ENCODE data around the gene FXYD4.

The FXYD4 gene

DNA sequence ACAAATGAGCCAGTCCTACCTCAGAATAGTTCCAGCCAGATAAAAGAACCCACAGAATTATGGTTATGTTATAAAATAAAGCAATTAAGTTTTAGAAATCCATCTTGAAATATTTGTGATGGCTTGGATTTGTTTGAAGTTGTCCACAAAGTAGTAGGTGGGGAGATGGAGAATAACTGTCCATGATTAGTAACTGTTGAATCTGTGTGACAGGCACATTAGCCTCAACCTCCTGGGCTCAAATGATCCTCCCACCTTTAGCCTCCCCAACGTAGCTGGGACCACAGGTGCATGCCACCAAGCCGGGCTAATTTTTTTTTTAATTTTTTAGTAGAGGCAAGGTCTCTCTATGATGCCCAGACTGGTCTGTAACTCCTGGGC is 27.5 kb downstream of the FXYD4 start:
- no peak for DNase-seq

DNA sequence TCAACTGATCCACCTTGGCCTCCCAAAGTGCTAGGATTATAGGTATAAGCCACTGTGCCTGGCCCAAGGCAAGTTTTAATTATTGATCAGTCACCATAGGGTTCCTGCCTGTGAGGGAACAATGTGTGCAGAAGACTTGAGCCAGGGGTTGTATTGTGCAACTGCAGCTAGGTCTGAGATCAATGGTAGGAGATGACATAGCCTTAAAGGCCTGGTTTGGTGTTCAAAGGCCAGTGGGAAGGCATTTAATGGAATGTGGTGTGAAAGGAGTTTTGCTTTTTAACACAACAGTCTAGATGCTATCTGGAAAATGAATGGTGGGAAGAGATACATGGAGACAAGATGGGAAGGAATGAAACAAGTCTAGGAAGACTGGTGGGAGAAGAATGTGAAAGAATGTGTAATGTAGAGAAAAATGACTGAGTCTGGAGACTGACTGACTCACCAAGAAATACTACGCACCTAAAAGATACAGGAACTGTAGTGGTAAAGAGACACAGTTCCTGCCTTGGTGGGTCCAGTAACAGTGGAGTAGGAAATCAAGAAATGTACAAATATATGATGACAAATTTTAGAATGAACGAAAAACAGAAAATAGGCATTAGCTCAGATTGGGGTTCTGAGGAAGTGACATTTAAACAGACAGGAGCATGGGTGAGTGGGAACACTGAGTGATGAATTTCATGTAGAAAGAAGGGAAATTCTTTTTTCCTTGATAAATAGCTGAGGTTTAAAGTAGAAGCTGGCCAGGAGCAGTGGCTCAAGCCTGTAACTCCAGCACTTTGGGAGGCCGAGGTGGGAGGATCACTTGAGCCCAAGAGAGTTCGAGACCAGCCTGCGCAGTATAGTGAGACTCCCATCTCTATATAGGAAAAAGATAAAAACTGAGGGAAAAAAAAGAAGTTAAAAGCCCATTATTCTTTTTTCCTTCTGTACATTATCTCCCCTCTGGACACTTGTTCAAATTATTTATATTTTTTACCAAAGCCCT is 28.2 kb downstream of the FXYD4 start:
- DNase-seq: no peak

DNA sequence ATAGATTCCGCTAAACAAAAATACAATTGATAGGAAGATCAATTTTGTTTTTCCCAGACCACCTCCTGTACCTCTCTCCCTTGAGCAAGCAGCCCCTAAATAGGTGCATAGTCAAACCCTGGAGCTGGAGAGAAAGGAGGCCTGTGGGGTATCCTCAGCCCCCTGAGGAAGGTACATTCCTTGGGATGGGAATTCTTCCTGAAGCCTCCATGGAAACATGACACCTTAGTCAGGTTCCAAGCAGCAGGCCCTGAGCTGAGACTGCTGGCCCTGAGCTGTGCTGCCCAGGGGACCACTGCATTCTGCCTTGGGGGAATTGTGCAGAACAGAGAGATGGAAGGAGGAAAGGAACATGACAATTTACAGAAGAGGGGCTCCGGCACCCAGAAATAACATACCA is 30.2 kb downstream of the FXYD4 start:
- DNase-seq: no peak

DNA sequence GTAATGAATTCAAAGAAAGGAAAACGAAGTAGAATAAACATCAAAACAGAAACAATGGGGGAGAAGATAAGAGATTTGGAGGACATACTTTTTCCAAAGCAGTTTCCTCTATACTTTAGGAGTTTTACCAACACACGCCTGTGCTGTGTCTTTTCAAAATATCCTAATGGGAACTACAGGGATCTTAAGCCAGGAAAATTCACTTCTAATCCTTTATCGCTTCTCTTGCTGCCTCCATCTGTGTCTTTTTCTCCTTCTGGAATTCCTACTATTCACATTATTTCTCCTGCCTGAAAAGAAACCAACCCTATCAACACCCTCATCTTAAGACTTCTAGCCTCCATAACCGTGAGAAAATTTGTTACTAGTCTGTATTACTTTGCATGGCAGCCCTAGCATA is 30.7 kb downstream of the FXYD4 start:
- no peak for DNase-seq

DNA sequence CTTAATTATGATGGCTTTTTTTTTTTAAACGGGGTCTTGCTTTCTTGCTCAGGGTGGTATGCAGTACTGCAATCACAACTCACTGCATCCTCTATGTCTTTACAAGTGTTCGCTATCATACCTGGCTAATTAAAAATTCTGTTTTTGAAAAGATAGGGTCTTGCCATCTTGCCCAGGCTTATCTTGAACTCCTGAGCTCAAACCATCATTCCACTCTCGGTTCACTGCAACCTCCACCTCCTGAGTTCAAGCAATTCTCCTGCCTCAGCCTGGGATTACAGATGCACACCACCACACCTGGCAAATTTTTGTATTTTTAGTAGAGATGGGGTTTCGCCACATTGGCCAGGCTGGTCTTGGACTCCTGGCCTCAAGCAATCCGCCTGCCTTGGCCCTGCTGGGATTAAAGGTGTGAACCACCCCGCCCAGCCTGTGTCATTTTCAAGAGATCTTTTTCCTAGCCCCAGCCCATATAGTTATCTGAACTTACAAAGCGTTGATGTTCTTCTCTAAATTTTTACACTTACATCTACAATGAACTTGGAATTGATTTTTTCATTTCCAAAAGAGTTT is 31.5 kb downstream of the FXYD4 start:
- no peak for DNase-seq

DNA sequence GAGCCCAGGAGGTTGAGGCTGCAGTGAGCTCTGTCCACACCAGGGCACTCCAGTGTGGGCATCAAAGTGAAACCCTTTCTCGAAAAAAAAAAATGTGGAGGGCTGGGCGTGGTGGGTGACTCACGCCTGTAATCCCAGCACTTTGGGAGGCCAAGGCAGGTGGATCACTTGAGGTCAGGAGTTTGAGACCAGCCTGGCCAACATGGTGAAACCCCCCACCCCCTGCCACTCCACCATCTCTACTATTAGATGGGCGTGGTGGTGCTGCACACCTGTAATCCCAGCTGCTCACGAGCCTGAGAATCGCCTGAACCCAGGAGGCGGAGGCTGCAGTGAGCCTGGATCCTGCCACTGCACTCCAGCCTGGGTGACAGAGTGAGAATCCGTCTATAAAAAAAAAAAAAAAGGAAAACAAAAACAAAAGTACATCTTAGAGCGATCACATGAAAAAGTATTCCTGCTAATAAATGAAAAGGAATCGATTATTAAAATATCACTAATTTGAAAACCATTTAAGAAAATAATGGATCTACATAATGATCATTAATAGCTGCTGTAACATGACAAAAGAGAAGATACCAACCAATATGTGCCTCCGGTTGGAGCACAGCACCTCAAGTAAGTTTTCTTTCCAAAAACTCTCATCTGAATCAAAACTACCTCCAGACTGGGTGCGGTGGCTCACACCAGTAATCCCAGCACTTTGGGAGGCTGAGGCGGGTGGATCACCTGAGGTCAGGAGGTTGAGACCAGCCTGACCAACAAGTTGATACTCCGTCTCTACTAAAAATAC is 32.7 kb downstream of the FXYD4 start:
- DNase-seq: no peak

DNA sequence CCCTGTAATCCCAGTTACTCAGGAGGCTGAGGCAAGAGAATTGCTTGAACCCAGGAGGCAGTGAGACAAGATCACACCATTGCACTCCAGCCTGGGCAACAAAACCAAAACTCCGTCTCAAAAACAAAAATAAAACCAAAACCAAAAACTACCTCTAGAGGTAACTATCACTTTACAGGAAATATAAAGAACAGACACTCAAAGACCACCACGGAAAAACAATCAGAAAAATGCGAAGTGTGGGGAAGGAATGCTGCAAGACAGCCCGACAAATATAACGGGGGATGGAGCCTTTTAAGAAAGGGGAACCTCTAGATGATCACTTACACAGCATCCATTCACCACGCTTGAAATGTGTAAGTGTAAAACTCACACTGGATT is 33.3 kb downstream of the FXYD4 start:
- no peak for DNase-seq

DNA sequence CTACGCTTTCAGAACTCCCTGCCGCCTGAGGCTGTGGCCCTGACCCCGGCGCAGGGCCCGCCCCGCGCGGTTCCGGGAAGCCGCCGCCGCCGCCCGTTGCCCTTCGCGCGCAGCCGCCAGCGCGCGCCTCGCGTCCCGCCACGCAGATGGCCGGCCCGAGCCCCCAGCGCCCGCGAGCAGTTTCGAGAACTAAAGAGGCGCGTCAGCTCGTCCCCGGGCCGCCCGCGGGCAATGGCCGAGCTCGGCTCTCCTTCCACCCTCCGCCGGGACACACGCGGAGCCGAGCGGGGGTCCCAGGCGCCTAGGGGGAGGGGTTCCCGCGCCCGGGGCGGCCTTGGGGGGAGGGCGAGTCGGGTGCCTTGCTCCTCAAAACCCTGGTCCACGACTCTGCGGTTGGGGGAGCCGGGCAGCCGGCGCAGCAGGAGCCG is 35.7 kb downstream of the FXYD4 start:
- DNase-seq: no peak

DNA sequence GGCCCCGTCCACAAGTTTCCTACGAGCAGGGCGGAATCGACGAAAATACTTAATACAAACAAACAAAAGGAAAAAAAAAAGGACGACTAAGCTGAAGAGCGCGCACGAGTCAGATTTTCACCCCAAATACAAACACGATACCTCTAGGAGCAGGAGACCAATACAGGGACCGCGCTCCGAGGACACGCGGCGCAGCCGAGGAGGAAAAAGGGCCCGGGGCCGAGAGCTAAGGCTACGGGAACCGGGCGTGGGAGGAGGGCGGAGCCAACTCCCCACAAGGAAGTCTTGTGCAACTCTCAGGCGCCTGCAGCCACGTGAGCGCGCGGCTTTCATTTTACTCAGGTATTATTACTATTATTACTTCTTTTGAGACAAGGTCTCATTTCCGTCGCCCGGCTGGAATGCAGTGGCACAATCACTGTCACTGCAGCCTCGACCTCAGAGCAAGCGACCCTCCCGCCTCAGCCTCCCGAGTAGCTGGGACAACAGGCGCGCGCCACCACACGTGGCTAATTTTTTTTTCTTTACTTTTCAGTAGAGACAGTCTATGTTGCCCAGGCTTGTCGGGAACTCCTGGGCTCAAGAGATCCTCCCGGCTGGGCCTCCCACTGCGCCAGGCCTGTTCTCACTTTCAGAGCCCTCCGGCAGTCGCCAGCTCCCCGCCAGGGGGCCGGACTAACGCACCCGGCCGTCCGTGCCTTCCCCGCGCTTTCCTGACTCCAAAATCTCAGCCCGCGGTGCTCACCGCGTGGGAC is 36.3 kb downstream of the FXYD4 start:
- peak; percentile 58 for DNase-seq

DNA sequence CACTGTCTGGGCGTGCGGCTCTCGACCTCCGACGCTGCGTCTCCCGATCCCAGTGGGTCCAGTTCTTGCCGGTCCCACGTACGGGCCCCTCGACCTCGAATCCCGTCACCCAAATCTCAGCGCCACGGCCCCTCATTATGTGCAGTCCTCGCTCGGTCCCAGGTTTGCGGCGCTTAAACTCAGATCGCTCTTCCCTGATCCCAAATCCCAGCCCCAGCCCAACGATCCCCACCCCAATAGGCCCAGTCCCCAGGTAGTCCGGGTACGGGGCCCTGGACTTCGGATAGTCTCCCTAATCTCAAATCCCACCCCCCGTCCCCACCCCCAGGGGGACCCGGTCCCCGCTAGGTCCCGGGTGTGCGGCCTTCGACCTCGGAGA is 36.9 kb downstream of the FXYD4 start:
- DNase-seq: no peak

DNA sequence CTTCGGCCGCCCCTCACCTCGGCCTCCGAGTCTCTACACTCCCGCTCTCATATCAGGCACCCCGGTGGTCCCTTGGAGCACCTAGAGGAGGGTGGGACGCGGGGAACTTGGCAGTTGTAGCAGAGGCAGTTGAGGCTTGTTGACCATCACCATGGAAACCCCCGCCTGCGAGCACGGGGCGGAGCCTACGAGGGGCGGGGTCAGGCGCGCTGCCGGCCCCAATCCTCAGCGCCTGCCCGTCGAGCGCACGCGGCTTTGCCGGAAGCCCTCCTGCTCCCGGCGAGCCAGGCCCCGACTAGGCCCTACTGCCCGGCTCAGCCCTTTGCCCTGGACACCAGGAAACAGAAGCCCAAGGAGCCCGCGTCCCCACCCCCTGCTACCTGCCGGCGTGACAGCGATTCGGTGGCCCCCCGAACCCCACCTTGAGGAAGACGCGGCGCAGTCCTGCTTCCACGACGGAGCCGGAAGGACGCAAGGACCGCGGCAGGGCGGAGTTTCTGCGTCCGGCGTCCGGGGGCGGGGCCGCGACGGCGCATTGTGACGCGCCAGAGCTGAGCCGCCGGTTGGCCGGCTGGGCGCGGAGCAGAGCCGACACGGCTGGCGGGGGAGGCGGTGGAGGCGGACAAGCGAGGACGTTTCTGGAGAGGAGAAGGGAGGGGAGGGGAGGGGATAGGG is 37.4 kb downstream of the FXYD4 start, which contains the start of gene HNRNPF:
Gene HNRNPF (minus strand): TSS at position 477 of the 675 bp plus-strand sequence. CDS start 21,302 bp downstream, outside the sequence.
- DNase-seq: peak; percentile 82

DNA sequence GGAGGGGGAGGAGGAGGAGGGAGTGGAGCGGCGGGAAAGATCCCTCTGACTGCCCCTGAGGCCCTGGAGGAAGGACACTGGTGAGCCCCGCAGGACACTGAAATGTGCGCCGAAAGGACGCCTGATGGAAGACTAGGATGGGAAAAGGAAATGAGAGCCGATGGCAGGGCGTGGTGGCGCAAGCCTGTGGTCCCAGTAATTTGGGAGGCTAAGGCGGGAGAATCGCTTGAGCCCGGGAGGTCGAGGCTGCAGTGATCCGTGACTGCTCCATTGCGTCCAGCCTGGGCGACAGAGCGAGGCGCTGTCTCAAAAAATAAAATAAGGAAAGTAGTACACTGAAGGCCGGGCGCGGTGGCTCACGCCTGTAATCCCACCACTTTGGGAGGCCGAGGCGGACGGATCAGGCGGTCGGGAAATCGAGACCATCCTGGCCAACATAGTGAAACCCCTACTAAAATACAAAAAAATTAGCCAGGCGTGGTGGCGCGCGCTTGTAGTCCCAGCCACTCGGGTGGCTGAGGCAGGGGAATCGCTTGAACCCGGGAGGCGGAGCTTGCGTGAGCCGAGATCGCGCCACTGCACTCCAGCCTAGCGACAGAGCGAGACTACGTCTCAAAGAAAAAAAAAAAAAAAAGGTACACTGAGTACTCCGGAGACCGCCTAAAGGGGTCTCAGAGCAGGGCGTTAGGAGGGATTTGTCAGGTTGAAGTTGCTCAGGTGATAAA is 38.1 kb downstream of the FXYD4 start:
- peak; percentile 36 for DNase-seq

DNA sequence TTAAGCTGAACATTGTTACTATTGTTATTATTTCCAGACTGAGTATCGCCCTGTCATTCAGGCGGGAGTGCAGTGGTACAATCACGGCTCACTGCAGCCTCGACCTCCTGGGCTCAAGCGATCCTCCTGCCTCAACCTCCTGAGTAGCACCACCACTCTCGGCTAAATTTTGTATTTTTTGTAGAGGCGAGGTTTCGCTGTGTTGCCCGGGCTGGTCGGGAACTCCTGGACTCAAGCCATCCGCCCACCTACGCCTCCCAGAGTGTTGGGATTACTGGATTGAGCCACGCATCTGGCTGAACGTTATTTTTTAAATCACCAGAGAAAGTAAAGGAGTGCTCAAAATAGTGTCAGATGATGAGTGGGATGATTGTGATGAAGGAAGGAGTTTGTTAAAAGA is 38.9 kb downstream of the FXYD4 start:
- no peak for DNase-seq

DNA sequence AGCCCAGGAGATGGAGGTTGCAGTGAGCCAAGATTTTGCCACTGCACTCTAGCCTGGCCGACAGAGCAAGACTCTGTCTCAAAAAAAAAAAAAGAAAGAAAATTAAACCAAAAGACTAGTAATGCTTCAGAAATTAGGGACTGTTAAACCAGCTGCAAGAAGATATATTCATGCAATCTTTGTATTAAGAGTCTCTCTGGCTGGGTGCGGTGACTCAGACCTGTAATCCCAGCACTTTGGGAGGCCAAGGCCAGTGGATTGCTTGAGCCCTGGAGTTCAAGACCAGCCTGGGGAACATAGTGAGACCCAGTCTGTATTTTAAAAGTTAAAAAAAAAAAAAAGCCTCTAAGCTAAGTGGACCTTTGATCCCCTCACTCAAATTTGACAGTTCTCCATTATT is 40.1 kb downstream of the FXYD4 start:
- no peak for DNase-seq

DNA sequence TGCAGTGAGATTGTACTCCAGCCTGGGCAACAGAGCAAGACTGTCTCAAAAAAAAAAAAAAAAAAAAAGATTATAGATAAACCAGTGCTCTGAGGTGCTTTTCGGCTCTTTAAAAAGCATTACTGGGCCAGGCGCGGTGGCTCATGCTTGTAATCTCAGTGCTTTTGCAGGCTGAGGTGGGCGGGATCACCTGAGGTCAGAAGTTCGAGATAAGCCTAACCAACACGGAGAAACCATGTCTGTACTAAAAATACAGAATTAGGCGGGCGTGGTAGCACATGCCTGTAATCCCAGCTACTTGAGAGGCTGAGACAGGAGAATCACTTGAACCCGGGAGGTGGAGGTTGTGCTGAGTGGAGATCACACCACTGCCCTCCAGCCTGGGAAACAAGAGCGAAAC is 44.1 kb downstream of the FXYD4 start:
- no peak for DNase-seq

DNA sequence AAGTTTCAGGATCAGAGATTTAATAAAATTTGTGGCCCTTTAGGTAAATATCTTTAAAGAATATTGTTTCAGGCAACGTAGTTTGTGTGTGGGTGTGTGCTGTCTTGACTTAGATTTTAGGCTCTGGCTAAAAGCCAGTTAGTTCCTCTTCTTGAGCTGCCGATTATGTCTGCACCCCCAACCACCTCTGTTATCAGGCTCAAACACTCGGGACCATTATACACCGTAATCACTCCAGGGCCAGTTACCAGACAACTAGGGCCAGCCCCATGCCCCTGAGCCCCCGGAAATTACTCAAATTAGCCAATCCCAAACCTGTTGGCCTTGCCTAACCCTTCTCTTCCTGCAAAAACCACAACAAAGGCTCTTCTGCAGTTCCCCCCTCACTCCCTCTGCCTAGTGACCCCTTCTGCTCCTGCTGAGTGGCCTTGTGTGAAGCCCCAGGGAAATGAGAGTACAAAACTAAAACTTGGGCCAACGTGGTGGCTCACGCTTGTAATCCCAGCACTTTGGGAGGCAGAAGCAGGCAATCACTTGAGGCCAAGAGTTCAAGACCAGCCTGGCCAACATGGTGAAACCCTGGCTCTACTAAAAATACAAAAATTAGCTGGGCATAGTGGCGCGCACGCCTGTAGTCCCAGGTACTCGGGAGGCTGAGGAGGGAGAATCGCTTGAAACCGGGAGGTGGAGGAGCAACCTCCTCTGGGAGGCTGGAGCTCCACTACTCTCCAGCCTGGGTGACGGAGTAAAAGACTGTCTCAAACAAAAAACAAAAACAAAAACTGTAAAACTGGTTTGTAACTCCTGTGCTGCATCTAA is 46.7 kb downstream of the FXYD4 start:
- no peak for DNase-seq

DNA sequence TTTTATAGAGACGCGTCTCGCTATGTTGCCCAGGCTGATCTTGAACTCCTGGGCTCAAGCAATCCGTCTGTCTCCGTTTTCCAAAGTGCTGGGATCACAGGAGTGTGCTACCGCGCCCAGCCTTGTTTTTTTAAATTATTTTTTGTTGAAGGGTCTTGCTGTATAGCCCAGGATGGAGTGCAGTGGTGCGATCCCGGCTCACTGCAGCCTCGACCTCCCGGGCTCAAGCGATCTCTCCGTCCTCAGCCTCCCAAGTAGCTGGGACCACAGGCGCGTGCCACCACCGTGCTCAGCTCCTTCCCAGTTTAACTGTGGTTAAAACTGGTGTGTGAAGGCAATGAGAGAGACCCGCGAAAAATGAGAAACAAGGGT is 48.5 kb downstream of the FXYD4 start:
- DNase-seq: no peak

DNA sequence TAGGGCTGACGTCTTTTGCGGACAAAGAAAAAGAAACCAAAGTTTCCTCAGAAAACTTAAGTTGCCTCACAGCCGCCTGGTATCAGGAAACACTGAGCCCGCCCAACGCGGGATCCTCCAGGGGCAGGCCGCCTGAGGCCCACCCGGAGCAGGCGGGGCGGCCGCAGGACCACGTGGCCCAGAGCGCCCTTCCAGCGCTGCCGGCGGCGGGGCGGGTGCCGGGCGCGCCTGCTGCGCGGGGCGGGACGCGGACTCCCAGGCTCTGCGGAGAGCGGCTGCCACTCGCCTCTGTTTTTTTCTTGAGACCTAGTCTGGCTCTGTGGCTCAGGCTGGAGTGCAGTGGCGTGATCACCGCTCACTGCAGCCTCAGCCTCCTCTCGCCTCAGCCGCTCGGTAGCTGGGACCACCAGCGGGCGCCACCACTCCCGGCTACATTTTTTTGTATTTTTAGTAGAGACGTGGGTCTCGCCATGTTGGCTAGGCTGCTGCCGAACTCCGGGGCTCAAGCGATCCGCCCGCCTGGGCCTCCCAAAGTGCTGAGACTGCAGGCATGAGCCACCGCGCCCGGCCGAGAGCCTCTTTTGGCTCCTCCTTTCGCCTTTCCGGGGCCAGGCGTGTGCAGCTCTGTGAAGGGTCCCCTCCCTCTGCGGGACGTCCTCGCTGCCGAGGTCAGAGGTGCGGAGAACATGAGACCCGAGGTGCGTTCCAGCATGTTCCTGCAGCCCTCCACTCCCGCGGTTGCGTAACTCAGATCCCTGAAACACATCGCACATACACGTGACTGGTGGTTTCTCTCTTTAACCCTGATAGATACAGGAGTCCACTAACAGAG is 49.1 kb downstream of the FXYD4 start:
- DNase-seq: no peak

DNA sequence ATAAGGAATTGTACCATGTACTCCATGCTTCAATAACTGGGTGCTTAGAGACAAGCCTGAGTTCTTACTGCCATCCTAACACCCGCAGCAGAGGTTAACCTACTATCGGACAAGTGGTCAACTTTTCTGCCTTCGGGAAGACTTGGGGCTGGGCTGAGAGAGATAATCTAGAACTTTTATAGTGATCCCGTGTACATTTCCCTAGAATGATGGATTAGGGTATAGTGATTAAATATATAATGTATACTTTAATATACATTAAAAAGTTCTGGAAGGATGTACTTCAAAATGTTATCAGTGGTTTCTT is 49.7 kb downstream of the FXYD4 start:
- DNase-seq: no peak

DNA sequence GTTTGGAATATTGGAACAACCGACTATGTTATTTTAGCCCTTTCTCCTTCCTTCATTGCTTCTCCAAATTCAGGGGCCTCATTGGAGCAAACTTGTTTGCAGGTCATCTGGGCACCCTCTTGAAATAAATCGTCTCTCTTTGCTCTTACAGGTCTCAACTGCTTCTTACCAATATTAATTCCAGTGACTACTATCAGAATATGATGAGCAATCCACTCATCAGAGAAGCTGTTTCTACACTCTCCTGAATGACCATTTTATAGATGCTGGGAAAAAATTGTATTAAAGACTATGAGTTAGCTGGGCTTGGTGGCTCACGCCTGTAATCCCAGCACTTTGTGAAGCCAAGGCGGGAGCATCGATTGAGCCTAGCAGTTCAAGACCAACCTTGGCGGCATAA is 50.1 kb downstream of the FXYD4 start:
- no peak for DNase-seq
